Right lobe of liver (tissue), 4 donors: ENCODE data around the gene ROGDI.

Experiments used
- POLR2A ChIP-seq: fragments of 450-650 bp; IDR thresholded peaks from one replicate; pipeline ENCODE4 v1.6.1; 2017; ENCODE audit warnings: antibody characterized with exemption, mild to moderate bottlenecking
- TF ChIP-seq, protein P1 (sequence below), 4 donors: fragments of 200-600 bp in 3 of 4; fragments of 450-650 bp in 1 of 4; IDR thresholded peaks; one replicate each; pipeline versions ENCODE4 v1.5.1 to v1.8.0; 2016 to 2022; ENCODE audit warnings: antibody characterized with exemption in 4 of 4, mild to moderate bottlenecking in 2 of 4
- donor health status: DM: no; HTN: no; CAD: no.
- donor health status: DM: no; HTN: no; CAD: no.
- donor health status: DM: no; HTN: yes; CAD: no.

DNA sequence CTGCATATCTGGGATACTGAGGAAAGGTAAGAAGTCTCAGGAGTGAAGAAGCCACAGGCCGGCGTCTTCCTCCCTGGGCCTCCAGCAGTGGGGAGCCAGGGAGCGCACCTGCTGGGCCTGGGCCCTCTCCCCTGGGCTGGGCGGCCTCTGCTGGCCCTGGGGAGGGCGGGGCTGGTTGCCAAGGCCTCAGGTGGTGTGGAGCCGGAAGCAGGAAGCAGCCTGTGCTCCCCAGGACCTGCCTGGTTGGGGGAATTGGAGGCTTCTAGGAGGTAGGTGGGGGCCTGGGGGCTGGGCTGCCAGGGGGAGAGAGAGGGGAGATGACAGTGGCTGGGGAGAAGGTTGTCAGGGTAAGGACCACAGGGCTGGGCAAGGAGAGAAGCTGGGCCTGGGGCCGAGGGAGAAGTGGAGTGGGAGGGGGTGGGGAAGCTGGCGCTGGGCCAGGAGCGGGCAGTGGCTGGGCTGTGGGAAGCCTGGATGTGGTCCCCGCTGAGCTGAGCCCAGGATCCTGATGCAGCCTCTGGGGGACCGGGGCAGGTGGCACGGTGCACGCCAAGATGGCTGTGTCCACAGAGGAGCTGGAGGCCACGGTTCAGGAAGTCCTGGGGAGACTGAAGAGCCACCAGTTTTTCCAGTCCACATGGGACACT, 7.1 kb downstream of the ROGDI start, which contains the start of gene SMIM22:
- TF ChIP-seq, protein P1, sequence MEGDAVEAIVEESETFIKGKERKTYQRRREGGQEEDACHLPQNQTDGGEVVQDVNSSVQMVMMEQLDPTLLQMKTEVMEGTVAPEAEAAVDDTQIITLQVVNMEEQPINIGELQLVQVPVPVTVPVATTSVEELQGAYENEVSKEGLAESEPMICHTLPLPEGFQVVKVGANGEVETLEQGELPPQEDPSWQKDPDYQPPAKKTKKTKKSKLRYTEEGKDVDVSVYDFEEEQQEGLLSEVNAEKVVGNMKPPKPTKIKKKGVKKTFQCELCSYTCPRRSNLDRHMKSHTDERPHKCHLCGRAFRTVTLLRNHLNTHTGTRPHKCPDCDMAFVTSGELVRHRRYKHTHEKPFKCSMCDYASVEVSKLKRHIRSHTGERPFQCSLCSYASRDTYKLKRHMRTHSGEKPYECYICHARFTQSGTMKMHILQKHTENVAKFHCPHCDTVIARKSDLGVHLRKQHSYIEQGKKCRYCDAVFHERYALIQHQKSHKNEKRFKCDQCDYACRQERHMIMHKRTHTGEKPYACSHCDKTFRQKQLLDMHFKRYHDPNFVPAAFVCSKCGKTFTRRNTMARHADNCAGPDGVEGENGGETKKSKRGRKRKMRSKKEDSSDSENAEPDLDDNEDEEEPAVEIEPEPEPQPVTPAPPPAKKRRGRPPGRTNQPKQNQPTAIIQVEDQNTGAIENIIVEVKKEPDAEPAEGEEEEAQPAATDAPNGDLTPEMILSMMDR (IDR thresholded peaks at IDR 0.05) = no peak
- no peak for TF ChIP-seq POLR2A
